ENCODE data around the gene FBXW11. TPM values are rescaled to one million over a fixed set of nuclear protein-coding genes. Genes with fewer than 3 reads are reported as not detected.
"Not testable (repeated sequence)": the region's sequence is repeated elsewhere in the genome, so short reads cannot be mapped to it uniquely, and the experiment has no call there.

FBXW11 gene
- total RNA-seq, 1 experiment from 2014 or later, result 34.9 TPM

DNA sequence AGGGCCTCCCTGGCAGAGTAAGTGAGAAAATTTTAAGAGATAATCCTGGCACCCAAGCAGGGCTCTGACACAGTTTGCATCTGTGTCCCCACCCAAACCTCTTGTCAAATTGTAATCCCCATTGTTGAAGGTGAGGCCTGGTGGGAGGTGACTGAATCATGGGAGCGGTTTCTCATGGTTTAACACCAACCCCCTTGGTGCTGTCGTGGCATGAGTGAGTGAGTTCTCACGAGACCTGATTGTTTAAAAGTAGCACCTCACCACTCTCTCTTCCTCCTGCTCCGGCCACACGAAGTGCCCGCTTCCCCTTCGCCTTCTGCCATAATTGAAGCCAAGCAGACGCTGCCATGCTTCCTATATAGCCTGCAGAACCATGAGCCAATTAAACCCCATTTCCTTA lies 80.1 kb downstream of the FBXW11 start:
- no peaks in the 10 kb centered on the region for H3K9me3 ChIP-seq (ENCODE audit: low read depth, low read length, poor library complexity, severe bottlenecking)
- H3K4me1 ChIP-seq (ENCODE audit: insufficient read depth, low read length, poor library complexity, severe bottlenecking), result no peaks in the 10 kb centered on the region
- no peaks in the 10 kb centered on the region for H3K36me3 ChIP-seq (ENCODE audit: insufficient read depth, low read length, poor library complexity, severe bottlenecking)
- POLR2A ChIA-PET (ENCODE audit: low non-redundant PET), result no interaction called here
- H3K4me3 ChIP-seq (ENCODE audit: low read depth, low read length, poor library complexity, severe bottlenecking), result no peak overlapping the region
- CTCF ChIA-PET, result no interaction called here
- no TSS peak for BruUV-seq (replicated peaks)
- H3K27me3 ChIP-seq (replicated peaks; ENCODE audit: insufficient read depth, low read depth, low read length, poor library complexity), result no peaks in the 10 kb centered on the region
- TF ChIP-seq EZH2 (IDR thresholded peaks at IDR 0.05; ENCODE audit: borderline replicate concordance, low read depth, low read length, poor library complexity, severe bottlenecking), result no peak
- TF ChIP-seq, protein P1, sequence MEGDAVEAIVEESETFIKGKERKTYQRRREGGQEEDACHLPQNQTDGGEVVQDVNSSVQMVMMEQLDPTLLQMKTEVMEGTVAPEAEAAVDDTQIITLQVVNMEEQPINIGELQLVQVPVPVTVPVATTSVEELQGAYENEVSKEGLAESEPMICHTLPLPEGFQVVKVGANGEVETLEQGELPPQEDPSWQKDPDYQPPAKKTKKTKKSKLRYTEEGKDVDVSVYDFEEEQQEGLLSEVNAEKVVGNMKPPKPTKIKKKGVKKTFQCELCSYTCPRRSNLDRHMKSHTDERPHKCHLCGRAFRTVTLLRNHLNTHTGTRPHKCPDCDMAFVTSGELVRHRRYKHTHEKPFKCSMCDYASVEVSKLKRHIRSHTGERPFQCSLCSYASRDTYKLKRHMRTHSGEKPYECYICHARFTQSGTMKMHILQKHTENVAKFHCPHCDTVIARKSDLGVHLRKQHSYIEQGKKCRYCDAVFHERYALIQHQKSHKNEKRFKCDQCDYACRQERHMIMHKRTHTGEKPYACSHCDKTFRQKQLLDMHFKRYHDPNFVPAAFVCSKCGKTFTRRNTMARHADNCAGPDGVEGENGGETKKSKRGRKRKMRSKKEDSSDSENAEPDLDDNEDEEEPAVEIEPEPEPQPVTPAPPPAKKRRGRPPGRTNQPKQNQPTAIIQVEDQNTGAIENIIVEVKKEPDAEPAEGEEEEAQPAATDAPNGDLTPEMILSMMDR (conservative IDR thresholded peaks at IDR 0.05; ENCODE audit: low read depth, low read length), result no peak
- intact Hi-C loops (cut with micrococcal nuclease; ENCODE audit: unreplicated experiment), result no loop called here
- DNase-seq (ENCODE audit: low spot score), result no peak
- no peak overlapping the region for H3K27ac ChIP-seq (ENCODE audit: low read depth, low read length, poor library complexity, severe bottlenecking)

DNA sequence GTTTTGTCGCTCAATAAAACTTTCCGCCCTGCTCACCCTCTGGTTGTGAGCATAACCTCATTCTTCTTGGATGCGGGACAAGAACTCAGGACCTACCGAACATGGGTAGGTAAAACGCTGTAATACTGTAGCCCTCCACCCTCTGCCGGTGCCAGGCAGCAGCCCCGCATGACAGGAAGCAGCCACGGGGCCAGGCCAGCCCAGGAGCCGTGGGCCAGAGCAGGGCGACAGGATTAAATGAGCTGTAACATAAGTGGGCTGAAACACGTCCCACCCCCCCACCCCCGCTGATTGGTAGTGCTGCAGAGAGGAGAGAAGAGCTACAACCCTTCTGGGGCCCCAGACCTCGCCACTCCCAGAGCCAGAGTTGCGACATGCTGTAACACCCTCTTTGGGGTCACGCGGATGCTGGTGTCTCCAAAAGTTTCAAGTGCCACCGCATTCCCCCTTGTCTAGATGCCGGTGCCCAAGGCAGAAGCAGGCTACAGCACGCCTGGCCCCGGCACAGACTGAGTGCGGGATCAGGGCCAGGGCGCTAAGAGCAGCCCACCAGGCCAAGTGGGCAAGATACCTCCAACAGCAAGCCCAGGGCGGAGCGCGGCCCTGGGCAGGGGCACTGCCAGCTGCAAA lies 81.8 kb downstream of the FBXW11 start:
- TF ChIP-seq, protein P1 (conservative IDR thresholded peaks at IDR 0.05; ENCODE audit: low read depth, low read length), result no peak
- TF ChIP-seq EZH2 (IDR thresholded peaks at IDR 0.05; ENCODE audit: borderline replicate concordance, low read depth, low read length, poor library complexity, severe bottlenecking), result no peak
- Histone ChIP-seq H3K4me3 (ENCODE audit: low read depth, low read length, poor library complexity, severe bottlenecking) (no peak overlapping the region), H3K9me3 (ENCODE audit: low read depth, low read length, poor library complexity, severe bottlenecking) (no peaks in the 10 kb centered on the region), H3K27ac (ENCODE audit: low read depth, low read length, poor library complexity, severe bottlenecking) (no peak overlapping the region), H3K36me3 (ENCODE audit: insufficient read depth, low read length, poor library complexity, severe bottlenecking) (no peaks in the 10 kb centered on the region), H3K4me1 (ENCODE audit: insufficient read depth, low read length, poor library complexity, severe bottlenecking) (no peaks in the 10 kb centered on the region), H3K27me3 (replicated peaks; ENCODE audit: insufficient read depth, low read depth, low read length, poor library complexity) (no peaks in the 10 kb centered on the region)
- intact Hi-C loops (cut with micrococcal nuclease; ENCODE audit: unreplicated experiment), result no loop called here
- CTCF ChIA-PET, result no interaction called here
- DNase-seq (ENCODE audit: low spot score), result no peak
- BruUV-seq (replicated peaks), result no TSS peak
- POLR2A ChIA-PET (ENCODE audit: low non-redundant PET), result no interaction called here

DNA sequence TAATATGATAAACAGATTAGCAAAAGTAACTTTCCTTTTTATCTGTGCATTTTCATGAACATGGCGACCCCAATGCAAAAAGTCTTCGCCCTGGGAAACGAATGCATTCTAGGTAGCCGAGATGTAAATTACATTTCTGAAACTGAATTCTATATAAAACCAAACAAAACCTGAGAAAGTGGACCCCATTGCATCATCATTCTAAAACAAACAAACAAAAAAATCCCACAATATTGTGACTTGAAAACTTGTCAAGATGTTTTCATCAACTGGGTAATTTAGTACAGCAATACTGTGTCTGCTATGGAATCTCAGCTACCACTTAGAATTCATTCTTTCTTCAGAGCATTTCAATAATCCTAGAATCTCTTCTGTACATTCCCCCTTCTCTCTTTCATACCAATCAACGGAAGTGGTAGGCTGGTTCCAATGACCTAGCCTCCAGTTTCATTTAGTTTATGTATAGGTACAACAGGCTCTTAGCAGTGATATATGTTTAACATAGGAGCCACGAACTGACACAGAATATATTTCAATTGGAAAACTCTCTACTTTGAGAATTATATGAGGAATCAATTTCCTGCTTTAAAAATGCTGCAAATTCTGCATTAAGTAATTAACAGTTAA lies 85.6 kb downstream of the FBXW11 start:
- POLR2A ChIA-PET (ENCODE audit: low non-redundant PET), result no interaction called here
- Histone ChIP-seq H3K9me3 (ENCODE audit: low read depth, low read length, poor library complexity, severe bottlenecking) (no peaks in the 10 kb centered on the region), H3K36me3 (ENCODE audit: insufficient read depth, low read length, poor library complexity, severe bottlenecking) (no peaks in the 10 kb centered on the region), H3K27ac (ENCODE audit: low read depth, low read length, poor library complexity, severe bottlenecking) (no peak overlapping the region), H3K4me3 (ENCODE audit: low read depth, low read length, poor library complexity, severe bottlenecking) (no peak overlapping the region), H3K27me3 (replicated peaks; ENCODE audit: insufficient read depth, low read depth, low read length, poor library complexity) (no peaks in the 10 kb centered on the region), H3K4me1 (ENCODE audit: insufficient read depth, low read length, poor library complexity, severe bottlenecking) (no peaks in the 10 kb centered on the region)
- BruUV-seq (replicated peaks), result no TSS peak
- no peak for DNase-seq (ENCODE audit: low spot score)
- CTCF ChIA-PET, result no interaction called here
- TF ChIP-seq EZH2 (IDR thresholded peaks at IDR 0.05; ENCODE audit: borderline replicate concordance, low read depth, low read length, poor library complexity, severe bottlenecking), result no peak
- TF ChIP-seq, protein P1 (conservative IDR thresholded peaks at IDR 0.05; ENCODE audit: low read depth, low read length), result no peak
- intact Hi-C loops (cut with micrococcal nuclease; ENCODE audit: unreplicated experiment), result no loop called here

DNA sequence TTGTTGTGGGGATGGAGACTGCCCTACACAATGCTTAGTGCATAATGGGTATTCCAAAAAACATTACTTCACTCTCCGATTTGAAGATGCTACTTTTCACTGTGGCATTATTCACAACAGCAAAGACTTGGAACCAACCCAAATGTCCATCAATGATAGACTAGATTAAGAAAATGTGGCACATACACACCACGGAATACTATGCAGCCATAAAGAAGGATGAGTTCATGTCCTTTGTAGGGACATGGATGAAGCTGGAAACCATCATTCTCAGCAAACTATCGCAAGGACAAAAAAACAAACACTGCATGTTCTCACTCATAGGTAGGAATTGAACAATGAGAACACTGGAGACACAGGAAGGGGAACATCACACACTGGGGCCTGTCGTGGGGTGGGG lies 90.7 kb downstream of the FBXW11 start:
- BruUV-seq (replicated peaks); H3K27me3 ChIP-seq (replicated peaks; ENCODE audit: insufficient read depth, low read depth, low read length, poor library complexity); H3K36me3 ChIP-seq (ENCODE audit: insufficient read depth, low read length, poor library complexity, severe bottlenecking); DNase-seq (ENCODE audit: low spot score); POLR2A ChIA-PET (ENCODE audit: low non-redundant PET); H3K4me1 ChIP-seq (ENCODE audit: insufficient read depth, low read length, poor library complexity, severe bottlenecking); H3K9me3 ChIP-seq (ENCODE audit: low read depth, low read length, poor library complexity, severe bottlenecking); H3K27ac ChIP-seq (ENCODE audit: low read depth, low read length, poor library complexity, severe bottlenecking); CTCF ChIA-PET; H3K4me3 ChIP-seq (ENCODE audit: low read depth, low read length, poor library complexity, severe bottlenecking): not testable (repeated sequence)
- intact Hi-C loops (cut with micrococcal nuclease; ENCODE audit: unreplicated experiment), result loop anchor here (10.0 kb wide), 1 partner anchor 89 kb away; the partner anchor contains the start of gene FBXW11
